OCI-LY3 (cell line): ENCODE data around the gene SMIM43.
A peak's percentile ranks its signal among the peaks of the same experiment; 100 is the strongest.

Source experiments
- H2AFZ ChIP-seq: fragments of 200-600, 300-600 bp; shearing (Covaris generic); 2 replicates; pipeline ENCODE4 v1.6.0; 2014; ENCODE audit warnings: antibody characterized with exemption, low read depth, low read length
- H3K27ac ChIP-seq: fragments of 200-600, 300-600 bp; sonication (generic); 2 replicates; pipeline ENCODE4 v1.5.1; 2014; ENCODE audit warnings: mild to moderate bottlenecking, low read length, moderate library complexity, mixed read lengths
- H3K27me3 ChIP-seq: fragments of 200-600, 300-600 bp; sonication (generic); 2 replicates; pipeline ENCODE4 v1.6.1; 2014; ENCODE audit warnings: low read depth, low read length, mixed read lengths
- H3K36me3 ChIP-seq: fragments of 200-600, 300-600 bp; sonication (generic); replicated peaks from 2 replicates; pipeline ENCODE3; 2014; ENCODE audit warnings: low read depth, low read length, mixed read lengths
- H3K4me1 ChIP-seq: fragments of 300-600, 200-600 bp; sonication (generic); 2 replicates; pipeline ENCODE4 v1.6.1; 2014; ENCODE audit warnings: low read length, mixed read lengths
- H3K4me2 ChIP-seq: fragments of 200-600, 300-600 bp; sonication (generic); 2 replicates; pipeline ENCODE4 v1.6.1; 2014; ENCODE audit warnings: low read length, mixed read lengths
- H3K4me3 ChIP-seq: fragments of 300-600, 200-600 bp; sonication (generic); 2 replicates; pipeline ENCODE4 v1.5.1; 2014; ENCODE audit warnings: antibody characterized with exemption, mild to moderate bottlenecking, low read length, moderate library complexity
- H3K79me2 ChIP-seq: fragments of 300-600, 200-600 bp; shearing (Covaris generic); 2 replicates; pipeline ENCODE4 v1.6.1; 2014; ENCODE audit warnings: mild to moderate bottlenecking, low read length, mixed read lengths
- H3K9ac ChIP-seq: fragments of 300-600, 200-600 bp; shearing (Covaris generic); 2 replicates; pipeline ENCODE4 v1.6.0; 2014; ENCODE audit warnings: mild to moderate bottlenecking, low read length, moderate library complexity
- H3K9me3 ChIP-seq: fragments of 200-600, 300-600 bp; shearing (Covaris generic); 2 replicates; pipeline ENCODE4 v1.6.1; 2014; ENCODE audit warnings: low read length, mixed read lengths; ENCODE audit not compliant: insufficient read depth
- H4K20me1 ChIP-seq: fragments of 200-600, 300-600 bp; sonication (generic); 2 replicates; pipeline ENCODE4 v1.6.1; 2016; ENCODE audit warnings: low read length, mixed read lengths; ENCODE audit not compliant: insufficient read depth
- CTCF ChIP-seq: fragments of 200-600, 300-600 bp; sonication (generic); IDR thresholded peaks from 2 replicates; pipeline ENCODE4 v1.5.1; 2014; ENCODE audit warnings: antibody characterized with exemption, low read length, low read depth
- EZH2phosphoT487 ChIP-seq: fragments of 200-600 bp; shearing (Covaris generic); IDR thresholded peaks from 2 replicates; pipeline ENCODE4 v1.6.1; 2018; ENCODE audit warnings: antibody characterized with exemption, mixed run types, low read depth

SMIM43 gene

GRCh38 chr4:121799208-121799823 lies 34.4 kb upstream of the SMIM43 start:
- no peaks in the 10 kb centered on the region for H3K27me3 ChIP-seq
- no peaks in the 10 kb centered on the region for H4K20me1 ChIP-seq
- no peak overlapping the region for H3K9ac ChIP-seq
- no peaks in the 10 kb centered on the region for H3K9me3 ChIP-seq
- H2AFZ ChIP-seq: no peak overlapping the region
- TF ChIP-seq EZH2phosphoT487 (no peak), CTCF (no peak)
- H3K4me2 ChIP-seq: no peak overlapping the region
- peaks cover 26% of the 10 kb centered on the region for H3K4me1 ChIP-seq
- no peak overlapping the region for H3K4me3 ChIP-seq
- H3K36me3 ChIP-seq: peaks cover 15% of the 10 kb centered on the region
- H3K79me2 ChIP-seq: peaks cover 22% of the 10 kb centered on the region
- H3K27ac ChIP-seq: no peak overlapping the region

- Histone ChIP-seq H3K27ac (no peak overlapping the region), H3K9me3 (no peaks in the 10 kb centered on the region), H3K36me3 (no peaks in the 10 kb centered on the region), H3K79me2 (peaks cover 2% of the 10 kb centered on the region), H3K27me3 (no peaks in the 10 kb centered on the region), H2AFZ (0 out of 2 replicates have a peak overlapping the region, but pooled peaks have one; percentile 69), H3K4me2 (peak overlapping the region; percentile 75; the same call in 1 of the 2 replicates), H3K9ac (no peak overlapping the region), H4K20me1 (no peaks in the 10 kb centered on the region), H3K4me1 (peaks cover 23% of the 10 kb centered on the region), H3K4me3 (no peak overlapping the region)
- no peak for TF ChIP-seq CTCF
- TF ChIP-seq EZH2phosphoT487: no peak
Observed at GRCh38 chr4:121796283-121796682, 31.3 kb upstream of the SMIM43 start.

GRCh38 chr4:121794505-121795188 lies 29.7 kb upstream of the SMIM43 start:
- H2AFZ ChIP-seq: no peak overlapping the region
- H3K9me3 ChIP-seq: no peaks in the 10 kb centered on the region
- no peaks in the 10 kb centered on the region for H3K27me3 ChIP-seq
- no peak overlapping the region for H3K9ac ChIP-seq
- H4K20me1 ChIP-seq: no peaks in the 10 kb centered on the region
- no peak for TF ChIP-seq CTCF
- TF ChIP-seq EZH2phosphoT487: no peak
- H3K4me1 ChIP-seq: peaks cover 14% of the 10 kb centered on the region
- no peak overlapping the region for H3K27ac ChIP-seq
- no peaks in the 10 kb centered on the region for H3K36me3 ChIP-seq
- no peak overlapping the region for H3K4me3 ChIP-seq
- H3K4me2 ChIP-seq: no peak overlapping the region
- no peaks in the 10 kb centered on the region for H3K79me2 ChIP-seq

- Histone ChIP-seq H3K4me1 (peaks cover 24% of the 10 kb centered on the region), H3K9me3 (no peaks in the 10 kb centered on the region), H3K36me3 (no peaks in the 10 kb centered on the region), H3K79me2 (no peaks in the 10 kb centered on the region), H3K9ac (no peak overlapping the region), H3K4me3 (no peak overlapping the region), H2AFZ (no peak overlapping the region), H3K4me2 (no peak overlapping the region), H4K20me1 (no peaks in the 10 kb centered on the region), H3K27me3 (no peaks in the 10 kb centered on the region), H3K27ac (no peak overlapping the region)
- TF ChIP-seq CTCF (no peak), EZH2phosphoT487 (no peak)
Observed at GRCh38 chr4:121792966-121793365, 28.0 kb upstream of the SMIM43 start.
